H9 (cell line): ENCODE results near the gene ARPC1A. TPM values are rescaled to one million over a fixed set of nuclear protein-coding genes. Genes with fewer than 3 reads are reported as not detected.

Experiments used
- DNase-seq: peaks from one replicate; pipeline ENCODE4 v3.0.0-alpha.2; 2017
- H2AFZ ChIP-seq: one replicate; pipeline ENCODE4 v1.6.1; 2013; ENCODE audit warnings: mild to moderate bottlenecking, low read length, control low read depth, moderate library complexity
- H2AK5ac ChIP-seq: 2 replicates; pipeline ENCODE4 v1.6.1; 2013; ENCODE audit warnings: low read length, control low read depth, mixed read lengths; ENCODE audit not compliant: insufficient read length
- H2BK120ac ChIP-seq: one replicate; pipeline ENCODE4 v1.6.1; 2013; ENCODE audit warnings: low read depth, mild to moderate bottlenecking, low read length, control low read depth, inconsistent platforms; ENCODE audit not compliant: poor library complexity, severe bottlenecking
- H2BK12ac ChIP-seq: 2 replicates; pipeline ENCODE4 v1.6.1; 2013; ENCODE audit warnings: low read length, control low read depth, mixed read lengths, low read depth; ENCODE audit not compliant: insufficient read length
- H2BK15ac ChIP-seq: 2 replicates; pipeline ENCODE4 v1.6.1; 2013; ENCODE audit warnings: low read depth, low read length, control low read depth
- H2BK20ac ChIP-seq: one replicate; pipeline ENCODE4 v1.6.1; 2013; ENCODE audit warnings: low read depth, mild to moderate bottlenecking, low read length, control low read depth, inconsistent platforms; ENCODE audit not compliant: poor library complexity, severe bottlenecking
- H2BK5ac ChIP-seq: 2 replicates; pipeline ENCODE4 v1.6.1; 2013; ENCODE audit warnings: low read length, control low read depth, mixed read lengths; ENCODE audit not compliant: insufficient read length
- H3K14ac ChIP-seq: 2 replicates; pipeline ENCODE4 v1.6.1; 2013; ENCODE audit warnings: low read length, control low read depth; ENCODE audit not compliant: insufficient read depth
- H3K18ac ChIP-seq: 2 replicates; pipeline ENCODE4 v1.6.1; 2013; ENCODE audit warnings: low read depth, mild to moderate bottlenecking, mixed read lengths, low read length, control low read depth; ENCODE audit not compliant: insufficient read length
- H3K23ac ChIP-seq: 2 replicates; pipeline ENCODE4 v1.6.1; 2013; ENCODE audit warnings: low read length, control low read depth, mixed read lengths, low read depth; ENCODE audit not compliant: insufficient read length
- H3K23me2 ChIP-seq: 2 replicates; pipeline ENCODE4 v1.6.1; 2013; ENCODE audit warnings: low read depth, mild to moderate bottlenecking, mixed read lengths, low read length, control low read depth; ENCODE audit not compliant: insufficient read length, poor library complexity, severe bottlenecking
- H3K27ac ChIP-seq: 2 replicates; pipeline ENCODE4 v1.5.1; 2013; ENCODE audit warnings: low read length, control low read depth, mixed read lengths, low read depth; ENCODE audit not compliant: insufficient read length
- H3K27me3 ChIP-seq: 2 replicates; pipeline ENCODE4 v1.6.1; 2013; ENCODE audit warnings: low read length, control low read depth, inconsistent platforms; ENCODE audit not compliant: insufficient read depth
- H3K4ac ChIP-seq: 2 replicates; pipeline ENCODE4 v1.6.1; 2013; ENCODE audit warnings: low read depth, mild to moderate bottlenecking, control low read depth, inconsistent platforms, low read length, moderate library complexity
- H3K4me1 ChIP-seq: 2 replicates; pipeline ENCODE4 v1.6.1; 2013; ENCODE audit warnings: low read length, control low read depth, inconsistent platforms; ENCODE audit not compliant: insufficient read depth
- H3K4me2 ChIP-seq: 2 replicates; pipeline ENCODE4 v1.6.1; 2013; ENCODE audit warnings: low read length, control low read depth, mixed read lengths; ENCODE audit not compliant: insufficient read length, insufficient read depth
- H3K56ac ChIP-seq: 2 replicates; pipeline ENCODE4 v1.6.1; 2013; ENCODE audit warnings: low read depth, mild to moderate bottlenecking, mixed read lengths, low read length, control low read depth; ENCODE audit not compliant: insufficient read length
- H3K79me1 ChIP-seq: 2 replicates; pipeline ENCODE4 v1.6.1; 2013; ENCODE audit warnings: low read depth, mild to moderate bottlenecking, moderate library complexity, low read length, control low read depth, inconsistent platforms; ENCODE audit not compliant: insufficient read depth, poor library complexity, severe bottlenecking
- H3K79me2 ChIP-seq: 2 replicates; pipeline ENCODE4 v1.6.1; 2013; ENCODE audit warnings: low read length, control low read depth, inconsistent platforms; ENCODE audit not compliant: insufficient read depth
- H3K9ac ChIP-seq: 2 replicates; pipeline ENCODE4 v1.6.1; 2013; ENCODE audit warnings: low read length, control low read depth, mixed read lengths; ENCODE audit not compliant: insufficient read length; ENCODE audit errors: extremely low read depth
- H3K9me3 ChIP-seq: one replicate; pipeline ENCODE4 v1.6.1; 2013; ENCODE audit warnings: low read depth, low read length, inconsistent platforms; ENCODE audit not compliant: control insufficient read depth
- H3T11ph ChIP-seq: one replicate; pipeline ENCODE4 v1.6.1; 2013; ENCODE audit warnings: mild to moderate bottlenecking, low read length, control low read depth, inconsistent platforms
- H4K20me1 ChIP-seq: one replicate; pipeline ENCODE4 v1.6.1; 2013; ENCODE audit not compliant: control insufficient read depth, insufficient read length, insufficient read depth
- H4K5ac ChIP-seq: 2 replicates; pipeline ENCODE4 v1.6.1; 2013; ENCODE audit warnings: low read depth, mild to moderate bottlenecking, mixed read lengths, low read length, control low read depth; ENCODE audit not compliant: insufficient read length
- H4K8ac ChIP-seq: replicated peaks from 2 replicates; pipeline ENCODE4 v1.6.1; 2013; ENCODE audit warnings: low read length, control low read depth, mixed read lengths, low read depth; ENCODE audit not compliant: insufficient read length
- H4K91ac ChIP-seq: 2 replicates; pipeline ENCODE4 v1.6.1; 2013; ENCODE audit warnings: low read depth, mild to moderate bottlenecking, moderate library complexity, mixed read lengths, low read length, control low read depth; ENCODE audit not compliant: insufficient read length
- H3K27ac Mint-ChIP-seq, 3 experiments: 2 replicates in 2 of 3; 3 replicates in 1 of 3; pipeline ENCODE4 v1.8.0; 2020 to 2021; ENCODE audit warnings: mixed read lengths in 3 of 3, mild to moderate bottlenecking in 1 of 3, moderate library complexity in 1 of 3
- H3K27me3 Mint-ChIP-seq: 2 replicates; pipeline ENCODE4 v1.8.0; 2021; ENCODE audit warnings: low read depth, mild to moderate bottlenecking, moderate library complexity, mixed read lengths
- H3K36me3 Mint-ChIP-seq, 3 experiments: 2 replicates in 2 of 3; 3 replicates in 1 of 3; pipeline ENCODE4 v1.8.0; 2020 to 2021; ENCODE audit warnings: low read depth in 3 of 3, mixed read lengths in 3 of 3; ENCODE audit not compliant: insufficient read depth in 1 of 3
- H3K4me1 Mint-ChIP-seq, 2 experiments: 2 replicates each; pipeline ENCODE4 v1.8.0; 2020; ENCODE audit warnings: mixed read lengths in 2 of 2
- H3K4me3 Mint-ChIP-seq, 2 experiments: 2 replicates in 1 of 2; 3 replicates in 1 of 2; pipeline ENCODE4 v1.8.0; 2020 to 2021; ENCODE audit warnings: mild to moderate bottlenecking in 2 of 2, mixed read lengths in 2 of 2, moderate library complexity in 1 of 2
- H3K9me3 Mint-ChIP-seq, 2 experiments: 2 replicates in 1 of 2; 3 replicates in 1 of 2; pipeline ENCODE4 v1.8.0; 2020; ENCODE audit warnings: mild to moderate bottlenecking in 2 of 2, mixed read lengths in 2 of 2, moderate library complexity in 1 of 2
- WGBS: extraction: QIAGEN DNeasy Blood & Tissue Kit; methylation state at CpG from one replicate; pipeline ENCODE4 v1.1.7; 2013; ENCODE audit warnings: missing lambda C conversion rate, low lambda C conversion rate, mixed read lengths; ENCODE audit not compliant: insufficient read length; ENCODE audit errors: extremely low coverage; 5-methylcytosine and 5-hydroxymethylcytosine counted together
- total RNA-seq: library from RNA; stranded (reverse); gene quantifications from 2 replicates; pipeline ENCODE4 v1.2.1, GENCODE V29; 2021
- TF ChIP-seq, protein P1 (sequence below): fragments of 200-600 bp; sonication (generic); conservative IDR thresholded peaks from 3 replicates; pipeline ENCODE4 v1.8.0; 2021; ENCODE audit warnings: antibody characterized with exemption, mild to moderate bottlenecking

ARPC1A gene
- total RNA-seq, 1 experiment from 2014 or later = 169 TPM

DNA sequence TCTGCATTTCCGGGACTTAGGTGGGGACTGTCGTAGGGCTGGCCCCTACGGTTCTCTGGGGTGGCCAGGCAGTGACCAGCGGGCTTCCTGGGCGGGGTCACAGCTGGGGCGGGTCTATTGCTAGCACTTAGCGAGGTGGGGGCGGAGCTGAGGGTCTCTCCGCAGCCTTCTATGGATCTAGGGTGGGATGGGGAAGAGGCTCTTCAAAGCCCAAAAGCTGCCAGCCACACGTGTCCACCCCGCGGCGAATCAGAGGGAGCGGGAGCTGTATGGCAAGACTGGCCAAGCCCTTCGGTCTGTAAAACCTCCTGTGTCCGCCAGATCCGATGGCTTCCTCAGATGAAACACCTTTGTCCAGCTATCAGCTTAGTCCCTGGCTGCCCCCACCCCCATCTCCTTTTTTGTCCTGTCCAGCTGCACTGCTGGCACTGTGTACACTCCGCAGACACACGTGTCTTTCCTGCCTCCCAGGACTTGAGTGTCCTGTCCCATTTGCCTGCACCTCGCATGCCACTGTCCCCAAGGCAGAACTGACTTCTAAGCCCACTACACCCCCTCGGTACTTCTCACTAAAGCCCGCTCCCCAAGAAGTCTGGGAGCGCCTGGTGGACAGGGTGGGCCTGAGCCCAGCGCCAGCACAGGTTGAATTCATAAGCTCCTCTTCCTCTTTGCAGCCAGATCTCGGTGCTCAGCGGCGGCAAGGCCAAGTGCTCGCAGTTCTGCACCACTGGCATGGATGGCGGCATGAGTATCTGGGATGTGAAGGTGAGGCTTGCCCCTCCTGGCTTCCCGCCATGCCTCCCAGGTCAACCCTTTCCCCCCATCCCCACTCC, 67.9 kb downstream of the ARPC1A start:
- H3K4ac ChIP-seq = no peak overlapping the region
- no peaks in the 10 kb centered on the region for H3K79me1 ChIP-seq
- H3K18ac ChIP-seq = peak overlapping the region; percentile 52
- peak; percentile 96 for DNase-seq
- H2BK12ac ChIP-seq = no peak overlapping the region
- H2BK15ac ChIP-seq = no peak overlapping the region
- H2BK20ac ChIP-seq = no peak overlapping the region
- no peaks in the 10 kb centered on the region for H3K9me3 ChIP-seq
- no peaks in the 10 kb centered on the region for H4K20me1 ChIP-seq
- no peak overlapping the region for H2BK120ac ChIP-seq
- Mint-ChIP-seq H3K9me3 (no peaks in the 10 kb centered on the region), H3K36me3 (peaks cover 14 to 73% (median 42%) of the 10 kb centered on the region in 3 experiments), H3K27me3 (peaks cover 1% of the 10 kb centered on the region; the same call in 1 of the 2 replicates), H3K4me1 (peaks cover 13 to 14% of the 10 kb centered on the region in 2 experiments), H3K4me3 (peak overlapping the region; percentile 83 to 93), H3K27ac (peak overlapping the region; percentile 98 to 99 (median 98); a peak in 6 of 7 replicates)
- H4K91ac ChIP-seq = no peak overlapping the region
- no peak overlapping the region for H3K23ac ChIP-seq
- H4K5ac ChIP-seq = no peak overlapping the region
- no peak overlapping the region for H3K9ac ChIP-seq
- H3K4me2 ChIP-seq = peak overlapping the region; percentile 46
- peaks cover 13% of the 10 kb centered on the region for H3K23me2 ChIP-seq
- H3K27ac ChIP-seq = peak overlapping the region; percentile 5
- peak overlapping the region; percentile 64; the same call in 1 of the 2 replicates for H3K14ac ChIP-seq
- no peak overlapping the region for H2AFZ ChIP-seq
- no peak overlapping the region for H2AK5ac ChIP-seq
- TF ChIP-seq, protein P1, sequence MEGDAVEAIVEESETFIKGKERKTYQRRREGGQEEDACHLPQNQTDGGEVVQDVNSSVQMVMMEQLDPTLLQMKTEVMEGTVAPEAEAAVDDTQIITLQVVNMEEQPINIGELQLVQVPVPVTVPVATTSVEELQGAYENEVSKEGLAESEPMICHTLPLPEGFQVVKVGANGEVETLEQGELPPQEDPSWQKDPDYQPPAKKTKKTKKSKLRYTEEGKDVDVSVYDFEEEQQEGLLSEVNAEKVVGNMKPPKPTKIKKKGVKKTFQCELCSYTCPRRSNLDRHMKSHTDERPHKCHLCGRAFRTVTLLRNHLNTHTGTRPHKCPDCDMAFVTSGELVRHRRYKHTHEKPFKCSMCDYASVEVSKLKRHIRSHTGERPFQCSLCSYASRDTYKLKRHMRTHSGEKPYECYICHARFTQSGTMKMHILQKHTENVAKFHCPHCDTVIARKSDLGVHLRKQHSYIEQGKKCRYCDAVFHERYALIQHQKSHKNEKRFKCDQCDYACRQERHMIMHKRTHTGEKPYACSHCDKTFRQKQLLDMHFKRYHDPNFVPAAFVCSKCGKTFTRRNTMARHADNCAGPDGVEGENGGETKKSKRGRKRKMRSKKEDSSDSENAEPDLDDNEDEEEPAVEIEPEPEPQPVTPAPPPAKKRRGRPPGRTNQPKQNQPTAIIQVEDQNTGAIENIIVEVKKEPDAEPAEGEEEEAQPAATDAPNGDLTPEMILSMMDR = no peak
- peaks cover 2% of the 10 kb centered on the region; the same call in 1 of the 2 replicates for H3K4me1 ChIP-seq
- no peak overlapping the region for H3T11ph ChIP-seq
- no peaks in the 10 kb centered on the region for H3K79me2 ChIP-seq
- H3K56ac ChIP-seq = no peak overlapping the region
- H3K27me3 ChIP-seq = no peaks in the 10 kb centered on the region
- H4K8ac ChIP-seq = no peak overlapping the region
- no peak overlapping the region for H2BK5ac ChIP-seq
- no CpG with 5 or more reads among the region's 30 CpGs for WGBS
